IMR-90 (cell line): ENCODE data around the gene INPP5A. TPM values are rescaled to one million over a fixed set of nuclear protein-coding genes. Genes with fewer than 3 reads are reported as not detected.

Experiments used
- ATAC-seq: fragments of 200-7000 bp; cut with Tn5 transposase; 2 replicates; pipeline ENCODE4 v1.9.1; 2020; ENCODE audit warnings: low read depth, mild to moderate bottlenecking, moderate library complexity
- BruUV-seq: library from RNA; stranded (reverse); fragments of 400-500 nt; replicated peaks from 2 replicates; lab custom pipeline; 2021; lab: Mats Ljungman, UMichigan
- CTCF ChIA-PET: fragments of 300-600 bp; formaldehyde crosslinking; extraction: SDS; loops from one replicate; lab custom pipeline; 2021; ENCODE audit warnings: antibody characterized with exemption; lab: Yijun Ruan, JAX
- POLR2A ChIA-PET: fragments of 300-600 bp; sonication (Branson Sonifier 250); formaldehyde crosslinking; loops from one replicate; lab custom pipeline; 2022; ENCODE audit warnings: antibody characterized with exemption; ENCODE audit not compliant: unreplicated experiment; lab: Charles Lee
- DNase-seq: peaks from one replicate; pipeline ENCODE4 v3.0.0; 2013
- H2AFZ ChIP-seq: replicated peaks from 2 replicates; pipeline ENCODE3; 2013; ENCODE audit warnings: low read length, mild to moderate bottlenecking; ENCODE audit not compliant: poor library complexity
- H2AK5ac ChIP-seq: 2 replicates; pipeline ENCODE4 v1.6.1; 2013; ENCODE audit warnings: low read depth, low read length, inconsistent platforms
- H2AK9ac ChIP-seq: replicated peaks from 2 replicates; pipeline ENCODE3; 2013; ENCODE audit warnings: mild to moderate bottlenecking, low read depth, low read length, moderate library complexity; ENCODE audit not compliant: poor library complexity
- H2BK120ac ChIP-seq: 2 replicates; pipeline ENCODE4 v1.6.1; 2013; ENCODE audit warnings: low read depth, low read length, inconsistent platforms
- H2BK15ac ChIP-seq: 3 replicates; pipeline ENCODE4 v1.6.1; 2013; ENCODE audit warnings: low read depth, low read length, inconsistent platforms
- H2BK20ac ChIP-seq: 2 replicates; pipeline ENCODE4 v1.6.1; 2013; ENCODE audit warnings: low read depth, mild to moderate bottlenecking, inconsistent platforms, low read length, moderate library complexity
- H2BK5ac ChIP-seq: 2 replicates; pipeline ENCODE4 v1.6.1; 2013; ENCODE audit warnings: mild to moderate bottlenecking, low read depth, low read length, inconsistent platforms; ENCODE audit not compliant: poor library complexity, severe bottlenecking
- H3K14ac ChIP-seq: replicated peaks from 2 replicates; pipeline ENCODE4 v1.6.1; 2013; ENCODE audit warnings: low read depth, low read length, inconsistent platforms
- H3K18ac ChIP-seq: 2 replicates; pipeline ENCODE4 v1.6.1; 2013; ENCODE audit warnings: low read depth, low read length, control low read depth
- H3K23ac ChIP-seq: 2 replicates; pipeline ENCODE4 v1.6.1; 2013; ENCODE audit warnings: low read depth, low read length, inconsistent platforms
- H3K27ac ChIP-seq: 2 replicates; pipeline ENCODE4 v1.5.1; 2013; ENCODE audit warnings: mild to moderate bottlenecking, control low read depth, low read length; ENCODE audit not compliant: insufficient read depth
- H3K27me3 ChIP-seq: 2 replicates; pipeline ENCODE4 v1.6.1; 2013; ENCODE audit warnings: low read length; ENCODE audit not compliant: control insufficient read depth, insufficient read depth
- H3K36me3 ChIP-seq: 2 replicates; pipeline ENCODE4 v1.6.1; 2013; ENCODE audit warnings: low read length, mixed read lengths; ENCODE audit not compliant: control insufficient read depth, insufficient read depth
- H3K4ac ChIP-seq: 2 replicates; pipeline ENCODE4 v1.6.1; 2013; ENCODE audit warnings: low read depth, low read length, inconsistent platforms
- H3K4me1 ChIP-seq: 2 replicates; pipeline ENCODE4 v1.6.1; 2013; ENCODE audit warnings: low read length, mixed read lengths; ENCODE audit not compliant: control insufficient read depth, insufficient read depth
- H3K4me2 ChIP-seq: 2 replicates; pipeline ENCODE4 v1.6.1; 2013; ENCODE audit warnings: low read depth, mild to moderate bottlenecking, control low read depth, low read length, moderate library complexity
- H3K4me3 ChIP-seq: 2 replicates; pipeline ENCODE4 v1.5.1; 2013; ENCODE audit warnings: low read depth, mild to moderate bottlenecking, control low read depth, low read length, moderate library complexity; ENCODE audit not compliant: insufficient read depth
- H3K56ac ChIP-seq: 2 replicates; pipeline ENCODE4 v1.6.1; 2013; ENCODE audit warnings: low read length, inconsistent platforms; ENCODE audit not compliant: insufficient read depth; ENCODE audit errors: extremely low read depth
- H3K79me1 ChIP-seq, 2 experiments: 2 replicates each; pipeline ENCODE4 v1.6.1; 2013; ENCODE audit warnings: low read length in 2 of 2, inconsistent platforms in 1 of 2, low read depth in 1 of 2
- H3K9ac ChIP-seq: 2 replicates; pipeline ENCODE4 v1.6.1; 2013; ENCODE audit warnings: low read depth, low read length, control low read depth
- H3K9me1 ChIP-seq: 2 replicates; pipeline ENCODE4 v1.6.1; 2013; ENCODE audit warnings: low read length, inconsistent platforms; ENCODE audit not compliant: insufficient read depth
- H3K9me3 ChIP-seq: 2 replicates; pipeline ENCODE4 v1.6.1; 2013; ENCODE audit warnings: low read length; ENCODE audit not compliant: control insufficient read depth, insufficient read depth
- H4K20me1 ChIP-seq: 2 replicates; pipeline ENCODE4 v1.6.1; 2013; ENCODE audit warnings: low read length, inconsistent platforms; ENCODE audit not compliant: insufficient read depth
- H4K5ac ChIP-seq: 2 replicates; pipeline ENCODE4 v1.6.1; 2013; ENCODE audit warnings: mild to moderate bottlenecking, low read depth, low read length, control low read depth
- H4K8ac ChIP-seq, 2 experiments: 2 replicates each; pipeline ENCODE4 v1.6.1; 2013; ENCODE audit warnings: low read depth in 2 of 2, low read length in 2 of 2, control low read depth in 1 of 2, inconsistent platforms in 1 of 2
- H4K91ac ChIP-seq: 2 replicates; pipeline ENCODE4 v1.6.1; 2013; ENCODE audit warnings: low read depth, low read length, inconsistent platforms; ENCODE audit not compliant: insufficient read depth
- FOS ChIP-seq: fragments of 150-350 bp; IDR thresholded peaks from 2 replicates; pipeline ENCODE4 v1.6.1; 2016; ENCODE audit warnings: low read depth, low read length
- NFE2L2 ChIP-seq: fragments of 150-350 bp; IDR thresholded peaks from 2 replicates; pipeline ENCODE4 v1.6.1; 2016; ENCODE audit warnings: low read depth, mild to moderate bottlenecking, low read length
- POLR2A ChIP-seq: IDR thresholded peaks from 2 replicates; pipeline ENCODE4 v1.6.1; 2012; ENCODE audit warnings: mild to moderate bottlenecking, low read depth, low read length
- WGBS, 2 experiments: methylation state at CpG; one replicate each; pipeline versions ENCODE4 v1.1.5 to v1.1.7; 2013; ENCODE audit warnings: missing lambda C conversion rate in 2 of 2; ENCODE audit not compliant: insufficient read length in 1 of 2; ENCODE audit errors: extremely low coverage in 2 of 2; 5-methylcytosine and 5-hydroxymethylcytosine counted together
- dilution Hi-C: fragments of 300-500 bp; cut with HindIII; formaldehyde crosslinking; loops from one replicate; pipeline ENCODE4 v1.14.3; 2018; ENCODE audit warnings: low sequenced_read_pairs; ENCODE audit not compliant: unreplicated experiment
- in situ Hi-C: fragments of 300-500 bp; cut with MboI; formaldehyde crosslinking; loops from 3 replicates; pipeline ENCODE4 v1.14.3; 2019; ENCODE audit warnings: low sequenced_read_pairs, inconsistent platforms, mixed read lengths
- intact Hi-C: fragments of 100-400 bp; cut with micrococcal nuclease; formaldehyde crosslinking; loops from 2 replicates; pipeline ENCODE4 v1.10.0; 2022
- polyA plus RNA-seq, 3 experiments: library from polyadenylated mRNA; depleted of rRNA; stranded (reverse); fragments of >200 nt; gene quantifications; 2 replicates each; pipeline ENCODE4 v1.2.3, GENCODE V29; 2012; ENCODE audit warnings: low replicate concordance in 1 of 3
- total RNA-seq: library from RNA; depleted of rRNA; stranded (reverse); fragments of >200 nt; gene quantifications from 2 replicates; pipeline ENCODE4 v1.2.3, GENCODE V29; 2012

Gene INPP5A
- total and polyA plus RNA-seq, 2 of the 4 experiments (the other 2 are of a cell fraction): 21.4 to 36.7 TPM

DNA sequence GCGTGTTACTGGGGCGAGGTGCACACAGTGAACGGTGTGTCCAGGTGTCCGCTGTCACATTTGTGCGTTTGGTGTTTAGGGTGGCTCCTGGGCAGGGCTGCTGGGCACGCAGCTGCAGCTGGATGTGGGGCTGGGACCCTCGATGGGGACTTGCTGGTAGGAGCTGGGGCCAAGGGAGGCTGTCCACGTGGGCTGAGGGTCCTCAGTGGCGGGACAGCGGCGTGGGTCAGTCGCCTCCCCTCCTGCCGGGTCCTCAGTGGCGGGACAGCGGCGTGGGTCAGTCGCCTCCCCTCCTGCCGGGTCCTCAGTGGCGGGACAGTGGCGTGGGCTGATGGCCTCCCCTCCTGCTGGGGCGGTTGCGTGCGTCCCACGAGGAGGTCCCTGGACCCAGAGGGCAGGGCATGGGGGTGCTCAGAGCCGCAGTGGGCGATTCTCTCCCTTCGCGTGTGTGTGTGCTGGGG, 68.5 kb downstream of the INPP5A start:
- DNase-seq: no peak

More for the DNA sequence above, 68.5 kb downstream of the INPP5A start:
- H3K4me3 ChIP-seq: no peak overlapping the region
- no peak overlapping the region for H3K27ac ChIP-seq
- no peak overlapping the region for H2BK5ac ChIP-seq
- ChIA-PET POLR2A (no interaction called here), CTCF (no interaction called here)
- no TSS peak for BruUV-seq
- H4K8ac ChIP-seq: no peak overlapping the region
- no peak overlapping the region for H3K23ac ChIP-seq
- H3K14ac ChIP-seq: no peak overlapping the region
- H3K4me2 ChIP-seq: no peak overlapping the region
- H3K9me3 ChIP-seq: no peaks in the 10 kb centered on the region
- no peak overlapping the region for H2AFZ ChIP-seq
- dilution Hi-C loops (no loop called here), in situ Hi-C loops (no loop called here), intact Hi-C loops (no loop called here)
- H2BK20ac ChIP-seq: no peak overlapping the region
- no peak overlapping the region for H2AK5ac ChIP-seq
- WGBS, 2 experiments: 100% methylated on average over 1 of the region's 28 CpGs; no CpG with 5 or more reads in 1 of the 2 experiments
- H3K18ac ChIP-seq: no peak overlapping the region
- no peak overlapping the region for H3K9ac ChIP-seq
- peaks cover 2% of the 10 kb centered on the region; the same call in 1 of the 2 replicates for H3K4me1 ChIP-seq
- no peak overlapping the region for H2BK15ac ChIP-seq
- no peak overlapping the region for H4K91ac ChIP-seq
- no peak overlapping the region for H3K56ac ChIP-seq
- H3K9me1 ChIP-seq: peaks cover 3% of the 10 kb centered on the region; the same call in 1 of the 2 replicates
- H3K4ac ChIP-seq: no peak overlapping the region
- H2BK120ac ChIP-seq: no peak overlapping the region
- H3K36me3 ChIP-seq: no peaks in the 10 kb centered on the region
- H4K20me1 ChIP-seq: peaks cover 60% of the 10 kb centered on the region
- peaks cover 28 to 29% of the 10 kb centered on the region in 2 experiments for H3K79me1 ChIP-seq
- no peaks in the 10 kb centered on the region for H3K27me3 ChIP-seq
- no peak overlapping the region for H4K5ac ChIP-seq
- TF ChIP-seq POLR2A (no peak), FOS (no peak), NFE2L2 (no peak)
- H2AK9ac ChIP-seq: peak overlapping the region; percentile 49
- ATAC-seq: no peak
